ENCODE measurements around the gene CPNE7.

Gene CPNE7

GRCh38 chr16:89540557-89540956 lies 35.0 kb upstream of the CPNE7 start:
- CTCF ChIA-PET, result interaction anchor here (1.1 kb wide), 1 partner anchor 17 kb away, joined by 6 read pairs; no protein-coding TSS in a partner anchor
- peaks cover 0 to 82% of the 10 kb centered on the region in 2 experiments; a peak in 2 of 3 replicates for H3K36me3 ChIP-seq (ENCODE audit: control insufficient read depth in 2 of 2, insufficient read depth in 1 of 2, low read length in 2 of 2)

GRCh38 chr16:89541792-89542191 lies 33.8 kb upstream of the CPNE7 start:
- Histone ChIP-seq H3K4me1 (ENCODE audit: control insufficient read depth, insufficient read depth, low read length) (no peaks in the 10 kb centered on the region), H3K36me3 (ENCODE audit: control insufficient read depth in 2 of 2, insufficient read depth in 1 of 2, low read length in 2 of 2) (peaks cover 7 to 84% of the 10 kb centered on the region in 2 experiments; a peak in 2 of 3 replicates), H3K27ac (ENCODE audit: extremely low read depth, low read depth, low read length) (no peak overlapping the region), H3K4me3 (ENCODE audit: low read depth, low read length) (no peak overlapping the region), H3K9me3 (ENCODE audit: control insufficient read depth, insufficient read depth, low read depth, low read length) (no peaks in the 10 kb centered on the region)
- ChIA-PET POLR2A (interaction anchor here (0.5 to 1.3 kb wide), 2 partner anchors 34 to 65 kb away, joined by 4 read pairs; partner anchors contain the start of gene SPG7), CTCF (interaction anchor here (0.8 kb wide), 1 partner anchor 17 kb away, joined by 5 read pairs; no protein-coding TSS in a partner anchor)
- TF ChIP-seq ZNF449 (tag by site-specific recombination; IDR thresholded peaks at IDR 0.05) (peak; percentile 36; the same call in 1 of the 2 replicates), BCL6B (tag by site-specific recombination; IDR thresholded peaks at IDR 0.05) (no peak), ZIC2 (tag by site-specific recombination; IDR thresholded peaks at IDR 0.05) (peak; percentile 88)

More at GRCh38 chr16:89540557-89540956, 35.0 kb upstream of the CPNE7 start:
- POLR2A ChIA-PET, result no interaction called here
- H3K4me3 ChIP-seq (ENCODE audit: low read depth, low read length), result no peak overlapping the region
- no peaks in the 10 kb centered on the region for H3K9me3 ChIP-seq (ENCODE audit: control insufficient read depth, insufficient read depth, low read depth, low read length)
- H3K27ac ChIP-seq (ENCODE audit: extremely low read depth, low read depth, low read length), result no peak overlapping the region
- no peaks in the 10 kb centered on the region for H3K4me1 ChIP-seq (ENCODE audit: control insufficient read depth, insufficient read depth, low read length)
- no peak for TF ChIP-seq ZNF626 (tag by site-specific recombination; IDR thresholded peaks at IDR 0.05)
- no peak for TF ChIP-seq PRDM2 (tag by site-specific recombination; IDR thresholded peaks at IDR 0.05; ENCODE audit: borderline replicate concordance)
- TF ChIP-seq HOXA7 (CRISPR knock-in tag; IDR thresholded peaks at IDR 0.05; ENCODE audit: borderline replicate concordance), result no peak
- no peak for TF ChIP-seq ZNF596 (tag by site-specific recombination; IDR thresholded peaks at IDR 0.05)
- no peak for TF ChIP-seq ZNF148 (tag by site-specific recombination; IDR thresholded peaks at IDR 0.05; ENCODE audit: borderline replicate concordance)
- no peak for TF ChIP-seq RBAK (tag by site-specific recombination; IDR thresholded peaks at IDR 0.05)
- TF ChIP-seq ZBTB21 (tag by site-specific recombination; IDR thresholded peaks at IDR 0.05), result no peak
- no peak for TF ChIP-seq ZNF48 (tag by site-specific recombination; IDR thresholded peaks at IDR 0.05)
- TF ChIP-seq ZFP3 (tag by site-specific recombination; IDR thresholded peaks at IDR 0.05; ENCODE audit: low read depth), result no peak

Data from HEK293 (cell line).